22Rv1 (cell line): ENCODE data around the gene ARAP1.

Experiments
- H3K27ac ChIP-seq: fragments of 450-650 bp; 2 replicates; pipeline ENCODE4 v1.5.1; 2017
- ZFX ChIP-seq: fragments of 450-650 bp; IDR thresholded peaks from 2 replicates; pipeline ENCODE4 v1.6.1; 2017; ENCODE audit warnings: antibody characterized with exemption, borderline replicate concordance
- TF ChIP-seq, protein P1 (sequence below): fragments of 450-650 bp; IDR thresholded peaks from 2 replicates; pipeline ENCODE4 v1.5.1; 2017; ENCODE audit warnings: mild to moderate bottlenecking

Gene ARAP1

DNA sequence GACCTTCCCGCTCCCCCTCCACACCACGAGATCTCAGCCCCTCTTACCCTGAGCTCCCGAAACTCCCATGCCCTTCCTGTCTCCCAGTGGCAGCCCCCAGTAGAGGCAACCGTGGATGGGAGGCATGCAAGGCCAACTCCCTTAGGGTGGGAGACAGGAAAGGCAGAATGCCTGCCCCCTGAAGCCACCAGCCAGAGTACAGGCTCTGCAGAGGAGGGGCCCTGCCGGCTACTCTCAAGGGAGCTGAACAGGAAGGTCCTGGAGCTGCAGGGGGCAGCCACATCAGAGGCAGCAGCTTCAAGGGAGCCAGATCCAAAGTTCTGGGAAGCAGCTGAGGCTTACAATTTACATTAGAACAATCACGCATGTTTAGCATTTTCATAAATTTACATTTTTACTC, 116.3 kb downstream of the ARAP1 start:
- TF ChIP-seq ZFX = no peak
- TF ChIP-seq, protein P1, sequence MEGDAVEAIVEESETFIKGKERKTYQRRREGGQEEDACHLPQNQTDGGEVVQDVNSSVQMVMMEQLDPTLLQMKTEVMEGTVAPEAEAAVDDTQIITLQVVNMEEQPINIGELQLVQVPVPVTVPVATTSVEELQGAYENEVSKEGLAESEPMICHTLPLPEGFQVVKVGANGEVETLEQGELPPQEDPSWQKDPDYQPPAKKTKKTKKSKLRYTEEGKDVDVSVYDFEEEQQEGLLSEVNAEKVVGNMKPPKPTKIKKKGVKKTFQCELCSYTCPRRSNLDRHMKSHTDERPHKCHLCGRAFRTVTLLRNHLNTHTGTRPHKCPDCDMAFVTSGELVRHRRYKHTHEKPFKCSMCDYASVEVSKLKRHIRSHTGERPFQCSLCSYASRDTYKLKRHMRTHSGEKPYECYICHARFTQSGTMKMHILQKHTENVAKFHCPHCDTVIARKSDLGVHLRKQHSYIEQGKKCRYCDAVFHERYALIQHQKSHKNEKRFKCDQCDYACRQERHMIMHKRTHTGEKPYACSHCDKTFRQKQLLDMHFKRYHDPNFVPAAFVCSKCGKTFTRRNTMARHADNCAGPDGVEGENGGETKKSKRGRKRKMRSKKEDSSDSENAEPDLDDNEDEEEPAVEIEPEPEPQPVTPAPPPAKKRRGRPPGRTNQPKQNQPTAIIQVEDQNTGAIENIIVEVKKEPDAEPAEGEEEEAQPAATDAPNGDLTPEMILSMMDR = no peak
- H3K27ac ChIP-seq = no peak overlapping the region

DNA sequence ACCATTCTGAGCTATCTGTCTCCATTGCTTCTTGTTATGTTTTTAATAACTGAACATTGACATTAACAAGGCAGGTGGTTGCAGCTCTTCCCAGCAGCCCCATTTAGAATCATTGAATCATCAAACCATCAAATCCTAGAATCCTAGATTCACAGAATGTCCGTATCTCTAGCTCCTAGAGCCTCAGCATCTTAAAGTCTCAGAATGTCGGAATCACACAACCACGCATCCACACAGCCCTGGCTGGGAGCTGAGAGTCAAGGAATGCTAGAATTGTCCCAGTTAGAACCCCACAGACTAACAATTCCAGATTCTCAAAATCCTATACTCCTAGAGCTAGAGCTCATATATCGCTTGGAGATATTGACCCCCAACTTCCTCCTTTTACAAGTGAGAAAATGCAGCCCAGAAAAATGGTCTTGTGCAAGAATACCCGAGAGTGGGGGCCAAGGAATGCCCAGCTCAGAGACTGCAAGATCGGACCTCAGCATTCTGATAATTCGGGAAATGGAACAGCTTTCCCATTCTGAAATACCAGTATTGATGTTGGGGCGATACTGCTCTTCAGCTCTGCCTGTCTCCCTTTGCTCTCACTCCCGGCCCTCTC, 116.8 kb downstream of the ARAP1 start:
- no peak overlapping the region for H3K27ac ChIP-seq
- no peak for TF ChIP-seq ZFX
- TF ChIP-seq, protein P1 = no peak
